BJ (cell line): ENCODE results near the gene ULK3. TPM values are rescaled to one million over a fixed set of nuclear protein-coding genes. Genes with fewer than 3 reads are reported as not detected.
A peak's percentile ranks its signal among the peaks of the same experiment; 100 is the strongest.

Experiments
- CTCF ChIA-PET: fragments of 350-600 bp; formaldehyde crosslinking; extraction: SDS; loops from one replicate; lab custom pipeline; 2021; ENCODE audit warnings: antibody characterized with exemption, inconsistent platforms; lab: Yijun Ruan, JAX
- POLR2A ChIA-PET: fragments of 300-600 bp; sonication (Branson Sonifier 250); formaldehyde crosslinking; extraction: SDS; loops from one replicate; lab custom pipeline; 2021; ENCODE audit warnings: antibody characterized with exemption; lab: Charles Lee
- DNase-seq: peaks from one replicate; pipeline ENCODE4 v3.0.0-alpha.2; 2011; ENCODE audit warnings: low read depth
- H3K27me3 ChIP-seq: 2 replicates; pipeline ENCODE4 v1.6.0; 2011; ENCODE audit warnings: low read length; ENCODE audit not compliant: control insufficient read depth, insufficient read depth
- H3K36me3 ChIP-seq: 2 replicates; pipeline ENCODE4 v1.5.1; 2011; ENCODE audit warnings: low read length; ENCODE audit not compliant: control insufficient read depth, insufficient read depth
- H3K4me3 ChIP-seq: 2 replicates; pipeline ENCODE4 v1.5.1; 2011; ENCODE audit warnings: low read depth, mild to moderate bottlenecking, control low read depth, low read length
- CTCF ChIP-seq: IDR thresholded peaks from 2 replicates; pipeline ENCODE4 v1.5.1; 2011; ENCODE audit warnings: low read depth, mild to moderate bottlenecking, control low read depth, inconsistent platforms, low read length, moderate library complexity; ENCODE audit not compliant: insufficient read depth
- polyA plus RNA-seq: library from polyadenylated mRNA; depleted of rRNA; stranded (reverse); fragments of >200 nt; gene quantifications from 2 replicates; pipeline ENCODE4 v1.2.3, GENCODE V29; 2011

ULK3 gene
- polyA plus RNA-seq, 1 experiment, result 20.1 TPM

- no peaks in the 10 kb centered on the region for H3K27me3 ChIP-seq
- TF ChIP-seq CTCF, result peak; percentile 1; the same call in 1 of the 2 replicates
- H3K36me3 ChIP-seq, result peaks cover 9% of the 10 kb centered on the region
- no peak for DNase-seq
- ChIA-PET POLR2A (no interaction called here), CTCF (interaction anchor here (0.5 to 2.0 kb wide), 7 partner anchors 10 to 77 kb away, joined by 3 to 7 read pairs (median 3); no protein-coding TSS in a partner anchor)
- peak overlapping the region; percentile 40 for H3K4me3 ChIP-seq
Measured at GRCh38 chr15:74843445-74843828, 481 bp upstream of the ULK3 start.

DNA sequence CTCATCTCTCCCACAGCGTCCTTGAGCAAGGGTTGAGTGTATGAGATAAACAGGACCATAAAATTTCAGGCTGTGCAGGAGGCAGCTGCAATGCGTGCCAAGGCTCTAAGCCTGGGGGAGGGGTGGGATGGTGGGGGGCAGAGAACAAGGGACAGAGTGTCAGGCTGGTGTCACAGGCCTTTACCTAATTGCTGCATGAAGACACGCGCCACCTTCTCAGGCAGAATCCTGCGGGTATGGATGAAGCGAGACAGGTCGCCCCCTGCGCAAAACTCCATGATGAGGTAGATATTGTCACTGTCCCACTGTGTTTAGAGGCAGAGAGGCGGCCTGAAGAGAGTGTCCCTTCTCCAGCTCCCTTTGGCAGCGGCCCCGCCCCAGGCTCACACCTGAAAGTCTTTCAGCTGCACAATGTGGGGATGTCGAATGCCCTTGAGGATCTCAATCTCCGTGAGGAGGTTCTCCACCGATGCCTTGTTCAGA, 1.0 kb downstream of the ULK3 start:
- no peak for DNase-seq
- ChIA-PET CTCF (interaction anchor here (0.9 to 2.0 kb wide), 11 partner anchors 9 to 60 kb away, joined by 3 to 7 read pairs (median 4); no protein-coding TSS in a partner anchor), POLR2A (no interaction called here)
- Histone ChIP-seq H3K4me3 (peak overlapping the region; percentile 69), H3K36me3 (peaks cover 2% of the 10 kb centered on the region), H3K27me3 (no peaks in the 10 kb centered on the region)
- TF ChIP-seq CTCF, result no peak

DNA sequence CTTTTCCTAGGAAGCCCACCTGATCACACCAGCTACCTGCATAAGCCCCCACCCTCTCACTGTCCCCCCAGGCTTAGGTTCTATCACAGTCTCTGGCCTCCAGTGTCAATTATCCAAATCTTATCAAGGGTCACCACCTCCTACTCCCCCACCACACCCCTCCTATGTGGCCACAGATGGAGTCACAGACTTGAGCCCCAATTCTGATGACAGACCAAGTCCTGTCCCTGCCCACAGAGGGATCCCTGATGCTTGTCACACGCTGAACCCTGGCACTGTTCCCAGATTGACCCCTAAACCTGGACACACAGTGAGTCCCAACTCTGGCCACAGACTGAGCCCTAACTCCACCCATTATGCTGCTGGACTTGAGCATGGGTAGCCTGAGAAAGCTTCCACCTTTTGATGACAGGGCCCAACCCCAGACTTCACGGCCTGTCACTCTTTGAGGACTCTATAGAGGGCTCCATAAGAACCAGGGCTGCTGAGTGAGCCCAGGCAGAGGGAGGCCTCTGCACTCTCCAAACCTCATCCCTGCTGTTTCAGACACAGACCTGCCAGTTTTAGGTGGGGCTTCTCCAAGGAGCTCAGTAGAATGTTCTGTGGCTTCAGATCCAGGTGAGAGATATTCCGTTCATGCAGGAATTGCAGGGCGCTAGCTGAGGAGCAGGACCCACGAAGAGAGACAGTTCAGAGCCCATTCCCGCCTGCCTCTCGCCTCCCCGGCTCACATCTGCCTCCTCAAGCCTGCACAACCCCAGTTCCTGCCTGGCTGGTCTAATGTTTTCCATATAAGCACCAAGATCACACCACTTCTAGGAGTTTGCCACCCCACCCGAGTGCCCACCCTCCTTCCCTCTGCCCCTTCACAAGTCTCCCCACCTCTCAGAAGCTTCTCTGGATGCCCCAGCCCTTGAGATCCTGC, 1.8 kb downstream of the ULK3 start:
- H3K4me3 ChIP-seq, result no peak overlapping the region
- TF ChIP-seq CTCF, result no peak
- peaks cover 2% of the 10 kb centered on the region for H3K36me3 ChIP-seq
- POLR2A ChIA-PET, result no interaction called here
- no peak for DNase-seq
- CTCF ChIA-PET, result interaction anchor here (1.2 to 2.0 kb wide), 6 partner anchors 10 to 109 kb away, joined by 3 to 5 read pairs (median 4); no protein-coding TSS in a partner anchor
- no peaks in the 10 kb centered on the region for H3K27me3 ChIP-seq

- Histone ChIP-seq H3K36me3 (peaks cover 2% of the 10 kb centered on the region), H3K27me3 (no peaks in the 10 kb centered on the region), H3K4me3 (no peak overlapping the region)
- DNase-seq, result no peak
- TF ChIP-seq CTCF, result no peak
- ChIA-PET POLR2A (no interaction called here), CTCF (interaction anchor here (1.2 to 2.0 kb wide), 4 partner anchors 40 to 111 kb away, joined by 3 to 5 read pairs (median 4); no protein-coding TSS in a partner anchor)
Measured at GRCh38 chr15:74839526-74840395, 3.2 kb downstream of the ULK3 start.
